GM06990 (cell line): ENCODE results near the gene GIGYF1.

Experiments used
- DNase-seq: peaks from one replicate; pipeline ENCODE4 v3.0.0-alpha.2; 2011; ENCODE audit not compliant: insufficient read length; ENCODE audit errors: extremely low read depth
- H3K27me3 ChIP-seq: replicated peaks from 2 replicates; pipeline ENCODE4 v1.6.0; 2011; ENCODE audit warnings: low read length; ENCODE audit not compliant: control insufficient read depth, insufficient read depth
- H3K36me3 ChIP-seq: 2 replicates; pipeline ENCODE4 v1.5.1; 2011; ENCODE audit warnings: low read length; ENCODE audit not compliant: control insufficient read depth, insufficient read depth
- H3K4me3 ChIP-seq: replicated peaks from 2 replicates; pipeline ENCODE4 v1.5.1; 2011; ENCODE audit warnings: low read depth, mild to moderate bottlenecking, control low read depth, low read length
- CTCF ChIP-seq: IDR thresholded peaks from 2 replicates; pipeline ENCODE4 v1.5.1; 2011; ENCODE audit warnings: low read length, control low read depth, mild to moderate bottlenecking, inconsistent platforms; ENCODE audit not compliant: insufficient read depth, poor library complexity, severe bottlenecking

The GIGYF1 gene

GRCh38 chr7:100639995-100640516 lies 54.0 kb downstream of the GIGYF1 start:
- H3K27me3 ChIP-seq: no peaks in the 10 kb centered on the region; the same call in 1 of the 2 replicates
- DNase-seq: no peak
- no peak overlapping the region for H3K4me3 ChIP-seq
- H3K36me3 ChIP-seq: no peaks in the 10 kb centered on the region
- no peak for TF ChIP-seq CTCF

GRCh38 chr7:100632951-100633717 lies 60.9 kb downstream of the GIGYF1 start:
- Histone ChIP-seq H3K36me3 (no peaks in the 10 kb centered on the region), H3K27me3 (no peaks in the 10 kb centered on the region), H3K4me3 (peak overlapping the region; percentile 66)
- DNase-seq: peak; percentile 71
- peak; percentile 63 for TF ChIP-seq CTCF

- Histone ChIP-seq H3K36me3 (no peaks in the 10 kb centered on the region), H3K27me3 (no peaks in the 10 kb centered on the region), H3K4me3 (no peak overlapping the region)
- DNase-seq: no peak
- no peak for TF ChIP-seq CTCF
Observed at GRCh38 chr7:100630066-100630465, 64.0 kb downstream of the GIGYF1 start.
